Lower lobe of right lung (tissue), 2 donors: ENCODE measurements around the gene CHMP4B. TPM values are rescaled to one million over a fixed set of nuclear protein-coding genes. Genes with fewer than 3 reads are reported as not detected.

Experiments used
- ATAC-seq, 2 donors: fragments of 200-7000 bp; cut with Tn5 transposase; one replicate each; pipeline ENCODE4 v1.9.1; 2020 to 2022; ENCODE audit warnings: mild to moderate bottlenecking in 2 of 2, moderate library complexity in 2 of 2
- DNase-seq: peaks from one replicate; pipeline ENCODE4 v3.0.0-alpha.2; 2020
- H3K27ac ChIP-seq: fragments of 200-600 bp; one replicate; pipeline ENCODE4 v1.8.0; 2022
- H3K27me3 ChIP-seq: fragments of 200-600 bp; one replicate; pipeline ENCODE4 v1.8.0; 2022; ENCODE audit warnings: low read depth
- H3K36me3 ChIP-seq: fragments of 200-600 bp; one replicate; pipeline ENCODE4 v1.8.0; 2022; ENCODE audit warnings: mild to moderate bottlenecking
- H3K4me1 ChIP-seq: fragments of 200-600 bp; one replicate; pipeline ENCODE4 v1.8.0; 2022
- H3K4me3 ChIP-seq: fragments of 200-600 bp; one replicate; pipeline ENCODE4 v1.8.0; 2022; ENCODE audit warnings: mild to moderate bottlenecking
- H3K9me3 ChIP-seq: fragments of 200-600 bp; one replicate; pipeline ENCODE4 v1.8.0; 2022
- intact Hi-C: fragments of 100-400 bp; cut with DNase I; formaldehyde crosslinking; loops from one replicate; pipeline ENCODE4 v1.11.0; 2022
- total RNA-seq: library from RNA; stranded (reverse); fragmentation: NEBNext Ultra II Directional; extraction: Animal tissue kit (Norgen Biotek cat#: 25700); gene quantifications from one replicate; pipeline ENCODE4 v1.2.1, GENCODE V29; 2021
- TF ChIP-seq, protein P1 (sequence below): fragments of 200-600 bp; IDR thresholded peaks from one replicate; pipeline ENCODE4 v1.8.0; 2022; ENCODE audit warnings: antibody characterized with exemption, mild to moderate bottlenecking
- donor health status: DM: no; HTN: yes; CAD: no; lungs with severe emphysema.

Gene CHMP4B
- total RNA-seq, 1 donor from 2014 or later, result 91.2 TPM

- intact Hi-C loops, result no loop called here
- Histone ChIP-seq H3K27me3 (no peaks in the 10 kb centered on the region), H3K4me1 (peaks cover 89% of the 10 kb centered on the region), H3K27ac (peak overlapping the region; percentile 25), H3K36me3 (peaks cover 11% of the 10 kb centered on the region), H3K4me3 (no peak overlapping the region), H3K9me3 (no peaks in the 10 kb centered on the region)
- TF ChIP-seq, protein P1, sequence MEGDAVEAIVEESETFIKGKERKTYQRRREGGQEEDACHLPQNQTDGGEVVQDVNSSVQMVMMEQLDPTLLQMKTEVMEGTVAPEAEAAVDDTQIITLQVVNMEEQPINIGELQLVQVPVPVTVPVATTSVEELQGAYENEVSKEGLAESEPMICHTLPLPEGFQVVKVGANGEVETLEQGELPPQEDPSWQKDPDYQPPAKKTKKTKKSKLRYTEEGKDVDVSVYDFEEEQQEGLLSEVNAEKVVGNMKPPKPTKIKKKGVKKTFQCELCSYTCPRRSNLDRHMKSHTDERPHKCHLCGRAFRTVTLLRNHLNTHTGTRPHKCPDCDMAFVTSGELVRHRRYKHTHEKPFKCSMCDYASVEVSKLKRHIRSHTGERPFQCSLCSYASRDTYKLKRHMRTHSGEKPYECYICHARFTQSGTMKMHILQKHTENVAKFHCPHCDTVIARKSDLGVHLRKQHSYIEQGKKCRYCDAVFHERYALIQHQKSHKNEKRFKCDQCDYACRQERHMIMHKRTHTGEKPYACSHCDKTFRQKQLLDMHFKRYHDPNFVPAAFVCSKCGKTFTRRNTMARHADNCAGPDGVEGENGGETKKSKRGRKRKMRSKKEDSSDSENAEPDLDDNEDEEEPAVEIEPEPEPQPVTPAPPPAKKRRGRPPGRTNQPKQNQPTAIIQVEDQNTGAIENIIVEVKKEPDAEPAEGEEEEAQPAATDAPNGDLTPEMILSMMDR, result no peak
- DNase-seq, result no peak
- ATAC-seq, result no peak
Observed at GRCh38 chr20:33832103-33832804, 21.1 kb downstream of the CHMP4B start.

DNA sequence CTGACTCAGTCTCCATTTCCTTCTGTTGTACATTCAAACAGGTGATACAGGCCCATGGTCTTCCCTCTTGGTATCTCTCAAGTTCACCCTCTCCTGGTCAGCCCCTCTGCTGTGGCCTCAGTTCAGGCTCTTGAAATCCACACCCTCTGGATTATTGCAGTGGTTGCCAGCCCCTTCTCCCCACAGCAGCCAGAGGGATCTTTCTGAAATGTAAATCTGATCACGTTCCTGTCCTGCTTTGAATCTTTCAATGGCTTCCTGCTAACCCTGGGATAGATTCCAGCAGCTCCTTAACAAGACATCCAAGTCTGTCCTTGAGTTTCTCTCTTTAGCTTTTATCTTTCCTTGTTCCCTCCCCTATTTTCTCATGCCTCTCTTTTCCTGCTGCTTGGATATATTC lies 22.2 kb downstream of the CHMP4B start:
- H3K4me3 ChIP-seq, result no peak overlapping the region
- H3K4me1 ChIP-seq, result peaks cover 89% of the 10 kb centered on the region
- no peak for DNase-seq
- ATAC-seq, result no peak
- H3K36me3 ChIP-seq, result peaks cover 11% of the 10 kb centered on the region
- no peaks in the 10 kb centered on the region for H3K27me3 ChIP-seq
- no peak overlapping the region for H3K27ac ChIP-seq
- intact Hi-C loops, result no loop called here
- TF ChIP-seq, protein P1, result no peak
- H3K9me3 ChIP-seq, result no peaks in the 10 kb centered on the region

- Histone ChIP-seq H3K4me3 (no peak overlapping the region), H3K27ac (no peak overlapping the region), H3K36me3 (peaks cover 11% of the 10 kb centered on the region), H3K27me3 (no peaks in the 10 kb centered on the region), H3K4me1 (peaks cover 87% of the 10 kb centered on the region), H3K9me3 (no peaks in the 10 kb centered on the region)
- DNase-seq (no peak), ATAC-seq (peak; percentile 57 to 61)
- intact Hi-C loops, result no loop called here
- TF ChIP-seq, protein P1, result no peak
Observed at GRCh38 chr20:33835615-33836172, 24.5 kb downstream of the CHMP4B start.

GRCh38 chr20:33836277-33836676 lies 25.1 kb downstream of the CHMP4B start:
- peaks cover 11% of the 10 kb centered on the region for H3K36me3 ChIP-seq
- H3K4me3 ChIP-seq, result no peak overlapping the region
- intact Hi-C loops, result no loop called here
- H3K4me1 ChIP-seq, result peaks cover 90% of the 10 kb centered on the region
- no peaks in the 10 kb centered on the region for H3K9me3 ChIP-seq
- DNase-seq, result no peak
- TF ChIP-seq, protein P1, result no peak
- H3K27me3 ChIP-seq, result no peaks in the 10 kb centered on the region
- no peak for ATAC-seq
- no peak overlapping the region for H3K27ac ChIP-seq

DNA sequence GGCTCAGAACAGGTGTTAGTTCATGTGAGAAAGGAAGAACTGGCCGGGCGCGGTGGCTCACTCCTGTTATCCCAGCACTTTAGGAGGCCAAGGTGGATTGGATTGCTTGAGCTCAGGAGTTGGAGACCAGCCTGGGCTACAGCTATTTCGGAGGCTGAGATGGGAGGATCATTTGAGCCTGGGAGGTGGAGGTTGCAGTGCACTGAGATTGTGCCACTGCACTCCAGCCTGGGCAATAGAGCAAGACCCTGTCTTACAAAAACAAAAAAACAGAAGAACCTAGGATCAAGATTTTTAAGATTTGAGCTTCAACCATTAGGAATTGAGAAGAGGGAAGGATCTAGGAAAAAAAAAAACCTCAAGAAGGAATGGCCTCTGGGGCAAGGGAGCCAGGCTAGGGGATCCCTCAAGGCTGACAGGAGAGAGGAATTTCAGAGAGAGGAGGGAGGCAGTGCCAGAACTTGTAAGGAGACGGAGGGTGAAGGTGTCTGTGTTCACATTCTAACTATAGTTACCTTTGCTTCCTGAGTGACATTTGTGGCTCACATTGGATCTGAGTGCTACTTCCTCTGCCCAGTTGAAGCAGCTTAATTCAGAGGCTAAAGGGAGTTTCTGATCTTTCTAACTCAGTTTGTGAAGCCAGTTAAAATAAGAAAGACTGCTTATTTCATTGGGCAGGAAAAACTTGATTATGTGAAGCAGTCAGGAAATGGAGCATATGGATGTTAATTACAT lies 26.1 kb downstream of the CHMP4B start:
- TF ChIP-seq, protein P1, result no peak
- peaks cover 7% of the 10 kb centered on the region for H3K36me3 ChIP-seq
- ATAC-seq, result no peak
- no peak overlapping the region for H3K27ac ChIP-seq
- H3K9me3 ChIP-seq, result no peaks in the 10 kb centered on the region
- intact Hi-C loops, result no loop called here
- peaks cover 90% of the 10 kb centered on the region for H3K4me1 ChIP-seq
- no peak overlapping the region for H3K4me3 ChIP-seq
- no peaks in the 10 kb centered on the region for H3K27me3 ChIP-seq
- DNase-seq, result no peak
